ENCODE results near the gene STEEP1. TPM values are rescaled to one million over a fixed set of nuclear protein-coding genes. Genes with fewer than 3 reads are reported as not detected.

The STEEP1 gene
- total and polyA plus RNA-seq, 7 donors = 16.8 to 30.3 (median 21.7) TPM

DNA sequence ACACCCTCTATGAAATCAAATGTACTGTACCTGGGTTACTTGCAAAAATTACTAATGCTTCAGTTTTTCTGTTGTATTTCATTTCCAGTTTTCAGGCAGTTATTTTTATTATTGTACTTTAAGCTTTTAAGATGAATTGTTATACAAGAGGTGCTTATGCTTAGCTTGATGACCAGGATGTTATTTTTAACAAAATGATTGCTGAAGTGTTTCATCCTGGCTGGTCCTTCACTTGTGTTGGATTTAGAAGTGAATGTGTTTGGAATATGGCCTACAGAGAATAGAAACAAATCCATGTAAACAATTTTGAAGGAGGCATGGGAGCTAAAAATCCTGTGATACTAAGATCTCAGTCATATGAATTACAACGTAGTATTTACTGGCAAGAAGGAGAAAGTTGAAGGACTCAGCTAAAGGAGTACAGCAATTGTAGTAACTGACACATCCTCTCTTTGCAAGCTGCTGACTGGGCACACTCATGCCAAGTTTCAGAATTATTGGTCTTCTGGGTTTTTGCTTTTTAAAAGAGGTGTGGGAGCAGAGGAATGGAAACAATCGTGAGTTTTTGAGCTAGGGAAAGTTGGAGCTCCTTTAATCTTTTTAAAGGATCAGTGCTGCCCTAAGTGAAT, 18.3 kb upstream of the STEEP1 start:
- Histone ChIP-seq H3K4me3 (no peak overlapping the region), H3K4me1 (no peaks in the 10 kb centered on the region), H3K36me3 (peaks cover 0 to 7% (median 0%) of the 10 kb centered on the region in 4 donors), H3K27me3 (no peaks in the 10 kb centered on the region), H3K9me3 (no peaks in the 10 kb centered on the region), H3K27ac (no peak overlapping the region)
- TF ChIP-seq EP300 (IDR thresholded peaks at IDR 0.05) = no peak
- TF ChIP-seq, protein P1, sequence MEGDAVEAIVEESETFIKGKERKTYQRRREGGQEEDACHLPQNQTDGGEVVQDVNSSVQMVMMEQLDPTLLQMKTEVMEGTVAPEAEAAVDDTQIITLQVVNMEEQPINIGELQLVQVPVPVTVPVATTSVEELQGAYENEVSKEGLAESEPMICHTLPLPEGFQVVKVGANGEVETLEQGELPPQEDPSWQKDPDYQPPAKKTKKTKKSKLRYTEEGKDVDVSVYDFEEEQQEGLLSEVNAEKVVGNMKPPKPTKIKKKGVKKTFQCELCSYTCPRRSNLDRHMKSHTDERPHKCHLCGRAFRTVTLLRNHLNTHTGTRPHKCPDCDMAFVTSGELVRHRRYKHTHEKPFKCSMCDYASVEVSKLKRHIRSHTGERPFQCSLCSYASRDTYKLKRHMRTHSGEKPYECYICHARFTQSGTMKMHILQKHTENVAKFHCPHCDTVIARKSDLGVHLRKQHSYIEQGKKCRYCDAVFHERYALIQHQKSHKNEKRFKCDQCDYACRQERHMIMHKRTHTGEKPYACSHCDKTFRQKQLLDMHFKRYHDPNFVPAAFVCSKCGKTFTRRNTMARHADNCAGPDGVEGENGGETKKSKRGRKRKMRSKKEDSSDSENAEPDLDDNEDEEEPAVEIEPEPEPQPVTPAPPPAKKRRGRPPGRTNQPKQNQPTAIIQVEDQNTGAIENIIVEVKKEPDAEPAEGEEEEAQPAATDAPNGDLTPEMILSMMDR (IDR thresholded peaks at IDR 0.05) = no peak
- TF ChIP-seq POLR2AphosphoS5 (IDR thresholded peaks at IDR 0.05) = no peak
- TF ChIP-seq POLR2A (IDR thresholded peaks at IDR 0.05) = no peak
- intact Hi-C loops (cut with DNase I) = no loop called here
- DNase-seq = no peak
- 63 to 69% methylated on average over 2 of the region's 2 CpGs for WGBS, 2 donors

DNA sequence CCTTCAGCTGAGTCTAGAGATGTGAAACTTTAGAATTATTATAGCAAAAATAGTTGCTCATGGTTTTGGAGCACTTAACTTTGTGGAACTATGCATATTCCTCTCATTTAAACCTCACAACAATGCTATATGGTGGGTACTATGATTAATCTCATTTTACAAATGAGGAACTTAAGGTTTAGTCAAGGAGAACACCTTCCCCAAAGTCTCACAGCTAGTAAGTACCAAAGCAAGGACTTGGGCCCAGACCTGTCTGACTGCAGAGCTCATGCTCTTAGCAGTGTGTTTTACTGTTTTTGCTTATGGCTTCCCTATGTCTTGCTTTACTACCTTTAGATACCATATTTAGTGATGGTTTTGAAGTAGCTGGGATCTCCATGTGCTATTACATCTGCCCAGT, 14.2 kb upstream of the STEEP1 start:
- intact Hi-C loops (cut with DNase I) = loop anchor here (10.0 kb wide), 1 partner anchor 95 kb away; no protein-coding TSS in a partner anchor
- no peak for TF ChIP-seq POLR2A (IDR thresholded peaks at IDR 0.05)
- no peak for TF ChIP-seq POLR2AphosphoS5 (IDR thresholded peaks at IDR 0.05)
- TF ChIP-seq EP300 (IDR thresholded peaks at IDR 0.05) = no peak
- TF ChIP-seq, protein P1 (IDR thresholded peaks at IDR 0.05) = no peak
- no peaks in the 10 kb centered on the region for H3K27me3 ChIP-seq
- no peak overlapping the region for H3K27ac ChIP-seq
- H3K4me1 ChIP-seq = peaks cover 0 to 12% (median 8%) of the 10 kb centered on the region in 4 donors
- no peak overlapping the region for H3K4me3 ChIP-seq
- H3K36me3 ChIP-seq = peaks cover 0 to 10% (median 0%) of the 10 kb centered on the region in 4 donors
- no peak for DNase-seq
- H3K9me3 ChIP-seq = no peaks in the 10 kb centered on the region

DNA sequence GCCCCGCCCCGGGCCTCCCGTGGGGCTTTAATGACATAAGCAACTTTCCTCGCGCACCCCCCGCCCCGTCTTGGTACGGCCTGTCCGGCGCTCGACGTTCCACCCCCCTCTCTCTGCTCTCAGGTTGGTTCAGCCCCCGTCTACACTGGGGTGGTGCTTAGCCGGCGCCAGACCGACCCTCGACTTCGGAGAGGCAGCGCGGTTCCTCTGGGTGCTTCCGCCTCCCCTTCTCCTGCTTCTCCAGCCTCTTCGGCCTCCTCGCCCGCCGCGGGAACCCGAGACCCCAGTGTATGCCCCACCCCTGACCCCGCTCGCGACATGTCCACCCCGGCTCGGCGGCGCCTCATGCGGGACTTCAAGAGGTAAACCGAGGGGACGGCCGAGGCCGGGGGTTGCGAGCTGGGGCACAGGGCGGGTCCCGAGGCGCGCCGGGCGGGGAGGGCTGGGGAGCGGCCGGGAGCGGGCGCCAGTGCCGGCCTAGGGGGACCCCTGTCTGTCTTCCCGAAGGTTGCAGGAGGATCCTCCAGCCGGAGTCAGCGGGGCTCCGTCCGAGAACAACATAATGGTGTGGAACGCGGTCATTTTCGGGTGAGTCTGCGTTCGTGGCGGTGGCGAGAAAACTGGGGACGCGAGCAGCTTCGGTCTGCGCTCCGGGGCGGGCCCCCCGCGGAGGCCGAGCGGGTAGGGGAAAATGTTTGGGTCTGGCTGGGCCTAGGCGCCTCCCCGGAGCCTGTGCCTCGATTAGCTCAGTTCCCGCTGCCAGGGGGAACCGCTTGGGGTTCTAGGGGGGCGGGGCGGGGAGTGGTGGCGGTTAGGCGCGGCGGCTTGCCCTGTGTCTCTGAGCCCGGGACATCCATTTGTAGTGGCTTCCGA, 9.4 kb upstream of the STEEP1 start, which contains the start of gene UBE2A:
TSS of gene UBE2A (plus strand) at position 170 of the 873 bp plus-strand sequence. CDS start at position 319, 149 bp downstream.
- WGBS, 2 donors = 0 to 1% methylated on average over 86 of the region's 86 CpGs
- no peaks in the 10 kb centered on the region for H3K27me3 ChIP-seq

DNA sequence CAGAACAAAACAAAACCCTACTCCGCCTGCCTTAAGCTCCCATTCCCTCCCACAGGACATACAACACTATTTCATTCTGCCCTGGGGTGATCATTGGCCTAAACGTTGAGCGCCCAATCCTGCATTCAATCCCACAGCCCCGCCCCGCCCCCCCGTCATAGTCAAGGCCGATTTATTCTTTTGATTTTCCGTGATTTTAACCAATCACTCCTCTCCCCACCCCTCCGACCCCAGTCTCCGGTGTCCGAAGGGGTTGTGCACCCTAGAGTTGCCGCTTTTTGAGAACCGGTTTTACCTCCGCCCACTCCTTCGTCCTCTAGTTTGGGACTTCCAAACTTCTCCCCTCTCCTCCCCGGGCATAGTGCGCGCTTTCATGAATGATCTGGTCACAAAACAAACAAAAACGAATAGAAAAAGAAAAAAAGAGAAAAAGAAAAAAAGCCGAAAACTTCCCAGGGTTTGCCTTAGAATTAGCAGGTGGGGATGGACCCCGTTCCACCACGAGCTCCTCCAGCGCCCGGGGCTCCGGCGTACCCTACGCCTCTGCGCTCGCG, 8.7 kb upstream of the STEEP1 start:
- peak overlapping the region; percentile 89 to 96 (median 92) for H3K27ac ChIP-seq
- TF ChIP-seq EP300 (IDR thresholded peaks at IDR 0.05) = no peak
- no peak for TF ChIP-seq POLR2AphosphoS5 (IDR thresholded peaks at IDR 0.05)
- TF ChIP-seq, protein P1 (IDR thresholded peaks at IDR 0.05) = no peak
- no peak for TF ChIP-seq POLR2A (IDR thresholded peaks at IDR 0.05)
- no peaks in the 10 kb centered on the region for H3K9me3 ChIP-seq
- H3K36me3 ChIP-seq = peaks cover 0 to 3% (median 0%) of the 10 kb centered on the region in 4 donors
- no peaks in the 10 kb centered on the region for H3K27me3 ChIP-seq
- H3K4me3 ChIP-seq = peak overlapping the region; percentile 58 to 71 (median 68)
- 0 to 1% methylated on average over 30 of the region's 30 CpGs for WGBS, 2 donors
- DNase-seq = peak; percentile 75
- H3K4me1 ChIP-seq = peaks cover 0 to 15% (median 10%) of the 10 kb centered on the region in 4 donors
- intact Hi-C loops (cut with DNase I) = loop anchor here (10.0 kb wide), 1 partner anchor 89 kb away; no protein-coding TSS in a partner anchor

More for the DNA sequence above, 9.4 kb upstream of the STEEP1 start, which contains the start of gene UBE2A:
- peak within 1 kb of the TSS; percentile 58 to 71 (median 68) for H3K4me3 ChIP-seq
- H3K9me3 ChIP-seq = no peaks in the 10 kb centered on the region
- H3K27ac ChIP-seq = peak within 1 kb of the TSS; percentile 89 to 96 (median 92)
- intact Hi-C loops (cut with DNase I) = loop anchor here (10.0 kb wide), 1 partner anchor 90 kb away; no protein-coding TSS in a partner anchor
- peaks cover 0 to 15% (median 10%) of the 10 kb centered on the region in 4 donors for H3K4me1 ChIP-seq
- H3K36me3 ChIP-seq = peaks cover 0 to 3% (median 0%) of the 10 kb centered on the region in 4 donors
- TF ChIP-seq, protein P1 (IDR thresholded peaks at IDR 0.05) = peak in 2 of 4 experiments; percentile 12 to 47
- peak; percentile 56 to 79 for TF ChIP-seq POLR2A (IDR thresholded peaks at IDR 0.05)
- no peak for TF ChIP-seq EP300 (IDR thresholded peaks at IDR 0.05)
- TF ChIP-seq POLR2AphosphoS5 (IDR thresholded peaks at IDR 0.05) = peak; percentile 85 to 94 (median 90)
- peak; percentile 96 for DNase-seq
